DMS53 (cell line): ENCODE results near the gene TRAF7.

ENCODE experiments used
- DNase-seq: peaks from one replicate; lab custom pipeline; 2025; lab: John Stamatoyannopoulos, UW

Gene TRAF7

GRCh38 chr16:2216330-2216729, 60.7 kb downstream of the TRAF7 start:
- no peak for DNase-seq

GRCh38 chr16:2223221-2223941, 67.8 kb downstream of the TRAF7 start, which contains the start of gene E4F1:
Gene E4F1 (plus strand): TSS chr16:2223591. CDS start chr16:2223614, 23 bp downstream.
- peak; percentile 99 for DNase-seq

- peak; percentile 72 for DNase-seq
Measured at GRCh38 chr16:2223942-2224486, 68.4 kb downstream of the TRAF7 start.

GRCh38 chr16:2226245-2226793, 70.7 kb downstream of the TRAF7 start:
- DNase-seq, result peak; percentile 72

- no peak for DNase-seq
Measured at GRCh38 chr16:2226918-2227317, 71.3 kb downstream of the TRAF7 start.
